ENCODE results near the gene KIF13A. TPM values are rescaled to one million over a fixed set of nuclear protein-coding genes. Genes with fewer than 3 reads are reported as not detected.
"Not testable (repeated sequence)": the region's sequence is repeated elsewhere in the genome, so short reads cannot be mapped to it uniquely, and the experiment has no call there.

KIF13A gene
- total RNA-seq, 1 donor, result 86.8 TPM

DNA sequence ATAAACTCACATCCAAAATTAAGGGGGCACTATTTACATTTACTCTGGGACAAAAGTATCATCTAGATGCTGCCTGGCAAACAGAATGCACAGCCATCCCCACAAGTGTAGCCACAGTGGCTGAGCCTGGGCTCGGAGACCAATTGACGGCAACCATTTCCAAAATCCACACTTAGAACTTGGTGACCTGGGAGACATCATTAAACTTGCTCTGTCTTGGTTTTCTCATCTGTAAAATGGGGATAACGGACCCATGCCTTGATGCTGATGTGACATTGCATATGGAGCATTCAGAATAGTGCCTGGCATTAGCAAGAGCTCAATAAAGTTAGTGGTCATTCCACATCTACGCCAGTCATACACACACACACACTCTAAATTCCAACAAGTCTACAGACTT is 140.7 kb downstream of the KIF13A start:
- H3K4me3 ChIP-seq (ENCODE audit: low read depth, low read length), result no peak overlapping the region
- TF ChIP-seq, protein P1, sequence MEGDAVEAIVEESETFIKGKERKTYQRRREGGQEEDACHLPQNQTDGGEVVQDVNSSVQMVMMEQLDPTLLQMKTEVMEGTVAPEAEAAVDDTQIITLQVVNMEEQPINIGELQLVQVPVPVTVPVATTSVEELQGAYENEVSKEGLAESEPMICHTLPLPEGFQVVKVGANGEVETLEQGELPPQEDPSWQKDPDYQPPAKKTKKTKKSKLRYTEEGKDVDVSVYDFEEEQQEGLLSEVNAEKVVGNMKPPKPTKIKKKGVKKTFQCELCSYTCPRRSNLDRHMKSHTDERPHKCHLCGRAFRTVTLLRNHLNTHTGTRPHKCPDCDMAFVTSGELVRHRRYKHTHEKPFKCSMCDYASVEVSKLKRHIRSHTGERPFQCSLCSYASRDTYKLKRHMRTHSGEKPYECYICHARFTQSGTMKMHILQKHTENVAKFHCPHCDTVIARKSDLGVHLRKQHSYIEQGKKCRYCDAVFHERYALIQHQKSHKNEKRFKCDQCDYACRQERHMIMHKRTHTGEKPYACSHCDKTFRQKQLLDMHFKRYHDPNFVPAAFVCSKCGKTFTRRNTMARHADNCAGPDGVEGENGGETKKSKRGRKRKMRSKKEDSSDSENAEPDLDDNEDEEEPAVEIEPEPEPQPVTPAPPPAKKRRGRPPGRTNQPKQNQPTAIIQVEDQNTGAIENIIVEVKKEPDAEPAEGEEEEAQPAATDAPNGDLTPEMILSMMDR (IDR thresholded peaks at IDR 0.05; ENCODE audit: insufficient read depth, low read length), result no peak
- no peak for DNase-seq (ENCODE audit: low read depth)

DNA sequence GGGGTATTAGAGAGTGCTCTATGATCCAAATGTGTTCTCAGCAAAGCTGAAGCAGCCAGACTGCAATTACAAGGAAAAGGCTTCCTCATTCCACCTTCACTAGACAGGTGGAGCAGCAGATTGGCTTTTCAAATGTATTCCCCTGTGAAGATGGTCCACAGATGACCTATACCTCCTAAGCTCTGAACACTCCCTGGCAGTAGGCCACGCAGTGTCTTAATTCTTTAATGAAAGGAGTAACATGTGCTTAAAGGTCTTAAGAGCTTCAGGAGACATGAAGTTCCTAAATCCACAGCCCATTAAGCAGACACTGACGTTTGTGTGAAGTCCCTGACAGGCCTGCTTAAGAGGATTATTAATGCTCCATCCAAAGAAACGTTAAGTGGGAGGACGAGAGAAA is 141.8 kb downstream of the KIF13A start:
- TF ChIP-seq, protein P1 (IDR thresholded peaks at IDR 0.05; ENCODE audit: insufficient read depth, low read length), result no peak
- DNase-seq (ENCODE audit: low read depth), result no peak
- H3K4me3 ChIP-seq (ENCODE audit: low read depth, low read length), result no peak overlapping the region

DNA sequence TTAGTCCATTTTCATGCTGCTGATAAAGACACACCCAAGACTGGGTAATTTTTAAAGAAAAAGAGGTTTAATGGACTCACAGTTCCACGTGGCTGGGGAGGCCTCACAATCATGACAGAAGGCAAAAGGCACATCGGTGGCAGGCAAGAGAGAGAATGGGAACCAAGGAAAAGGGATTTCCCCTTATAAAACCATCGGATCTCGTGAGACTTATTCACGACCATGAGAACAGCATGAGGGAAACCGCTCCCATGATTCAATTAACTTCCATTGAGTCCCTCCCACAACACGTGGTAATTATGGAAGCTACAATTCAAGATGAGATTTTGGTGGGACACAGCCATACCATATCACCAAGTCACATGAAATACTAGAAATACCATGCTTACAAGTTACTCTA is 142.5 kb downstream of the KIF13A start:
- not testable (repeated sequence) for H3K4me3 ChIP-seq (ENCODE audit: low read depth, low read length); DNase-seq (ENCODE audit: low read depth)

DNA sequence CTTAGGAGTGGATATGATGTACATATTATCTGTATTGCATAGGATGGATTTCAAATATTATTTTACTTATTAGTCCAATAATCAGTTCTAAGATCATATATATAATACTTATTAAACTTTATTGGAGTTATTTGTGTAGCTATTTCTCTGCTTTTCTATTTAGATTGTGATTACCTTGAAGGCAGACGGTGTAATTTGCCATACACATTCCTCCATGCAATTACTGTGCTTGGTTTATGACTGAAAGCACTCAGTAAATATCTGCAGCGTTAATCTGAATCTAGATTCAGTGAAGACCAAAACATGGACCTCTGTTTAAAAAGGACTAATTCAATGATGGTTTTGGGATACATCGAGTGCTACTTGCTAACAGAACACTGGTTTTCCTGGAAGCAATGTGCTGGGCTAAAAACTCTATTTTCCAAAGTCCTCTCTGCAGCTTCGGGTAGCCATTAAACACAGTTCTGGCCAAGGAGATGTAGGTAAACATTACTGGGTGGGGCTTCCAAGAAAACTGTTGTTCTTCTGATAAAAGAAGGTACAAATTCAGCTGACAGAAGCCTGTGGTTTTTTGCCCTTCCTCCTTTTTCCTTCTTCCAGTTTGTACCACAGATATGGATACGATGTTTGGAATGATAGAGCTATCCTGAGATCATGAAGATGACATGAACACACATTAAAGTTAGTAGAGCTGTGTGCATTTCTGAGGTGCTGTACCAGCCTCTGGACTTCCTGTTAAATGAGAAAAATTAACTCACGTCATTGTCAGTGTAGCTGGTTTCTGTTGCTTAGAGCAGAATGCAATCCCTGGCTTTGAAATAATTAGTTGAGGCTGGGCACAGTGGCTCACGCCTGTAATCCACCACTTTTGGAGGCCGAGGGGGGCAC is 144.3 kb downstream of the KIF13A start:
- DNase-seq (ENCODE audit: low read depth), result no peak
- no peak overlapping the region for H3K4me3 ChIP-seq (ENCODE audit: low read depth, low read length)
- TF ChIP-seq, protein P1 (IDR thresholded peaks at IDR 0.05; ENCODE audit: insufficient read depth, low read length), result no peak

DNA sequence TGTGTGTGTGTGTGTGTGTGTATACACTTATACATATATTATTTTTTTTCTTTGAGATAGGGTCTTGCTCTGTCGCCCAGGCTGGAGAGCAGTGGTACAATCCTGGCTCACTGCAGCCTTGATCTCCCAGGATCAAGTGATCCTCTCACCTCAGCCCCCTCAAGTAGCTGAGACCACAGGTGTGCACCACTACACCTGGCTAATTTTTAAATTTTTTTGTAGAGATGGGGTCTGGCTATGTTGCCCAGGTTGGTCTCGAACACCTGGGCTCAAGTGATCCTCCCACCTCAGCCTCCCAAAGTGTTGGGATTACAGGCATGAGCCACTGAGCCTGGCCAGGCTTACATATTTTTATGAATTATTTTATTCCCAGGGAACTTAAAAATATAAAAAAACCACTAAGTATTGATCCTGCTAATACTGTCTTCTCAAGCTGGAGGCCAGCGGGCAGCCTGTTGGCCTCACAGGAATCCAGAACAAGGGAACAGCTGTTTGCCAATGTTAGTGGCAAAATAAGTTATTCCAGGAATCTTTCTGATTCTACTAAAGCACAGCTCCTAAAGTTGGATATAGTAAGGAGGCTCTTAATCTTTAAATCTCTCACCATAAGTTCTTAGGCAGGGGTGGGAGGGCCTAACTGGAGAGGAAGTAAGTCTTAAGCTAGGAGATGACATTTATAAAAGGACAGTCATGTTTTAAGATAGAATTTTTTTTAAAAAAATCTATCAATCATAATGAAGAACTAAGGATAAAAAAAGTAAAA is 145.2 kb downstream of the KIF13A start:
- H3K4me3 ChIP-seq (ENCODE audit: low read depth, low read length), result no peak overlapping the region
- TF ChIP-seq, protein P1 (IDR thresholded peaks at IDR 0.05; ENCODE audit: insufficient read depth, low read length), result no peak
- DNase-seq (ENCODE audit: low read depth), result no peak

DNA sequence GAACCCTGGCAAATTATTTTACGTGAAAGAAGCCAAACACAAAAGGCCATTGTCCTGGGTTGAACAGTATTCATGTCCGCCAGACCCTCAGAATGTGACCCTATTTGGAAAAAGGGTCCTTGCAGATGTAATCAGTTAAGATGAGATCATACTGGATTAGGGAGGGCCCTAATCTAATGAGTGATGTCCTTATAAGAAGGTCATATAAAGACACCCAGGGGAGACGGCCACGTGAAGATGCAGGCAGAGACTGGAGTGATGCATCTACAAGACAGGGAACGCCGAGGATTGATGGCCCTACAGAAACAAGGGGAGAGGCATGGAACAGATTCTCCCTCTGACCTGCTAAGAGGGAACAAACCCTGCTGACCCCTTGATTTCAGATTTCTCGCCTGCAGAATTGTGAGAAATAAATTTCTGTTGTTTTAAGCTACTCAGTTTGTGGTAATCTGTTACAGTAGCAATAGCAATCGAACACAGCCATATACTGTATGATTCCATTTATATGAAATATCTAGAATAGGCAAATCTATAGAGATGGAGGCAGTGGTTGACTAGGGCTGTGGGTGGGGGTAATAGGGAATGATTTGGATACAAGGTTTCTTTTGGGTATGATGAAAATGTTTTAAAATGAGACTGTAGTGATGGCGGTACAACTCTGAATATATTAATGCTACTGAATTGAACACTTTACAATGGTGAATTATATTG is 147.8 kb downstream of the KIF13A start:
- TF ChIP-seq, protein P1 (IDR thresholded peaks at IDR 0.05; ENCODE audit: insufficient read depth, low read length), result no peak
- no peak for DNase-seq (ENCODE audit: low read depth)
- no peak overlapping the region for H3K4me3 ChIP-seq (ENCODE audit: low read depth, low read length)

DNA sequence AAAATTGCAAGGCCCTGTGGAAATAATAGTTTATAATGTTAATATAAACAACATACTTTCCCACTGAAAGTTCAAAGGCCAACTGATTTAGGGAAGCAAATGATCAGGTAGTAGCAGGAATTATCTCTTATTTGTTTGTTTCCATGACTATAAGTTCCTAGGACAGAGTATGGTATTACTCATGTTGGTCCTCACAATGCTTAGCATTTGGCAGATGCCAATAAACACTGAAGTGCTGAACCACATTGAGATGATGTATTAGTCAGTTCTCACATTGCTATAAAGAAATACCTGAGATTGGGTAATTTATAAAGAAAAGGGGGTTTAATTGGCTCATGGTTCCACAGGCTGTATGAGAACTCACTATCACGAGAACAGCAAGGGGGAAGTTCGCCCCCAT is 151.1 kb downstream of the KIF13A start:
- TF ChIP-seq, protein P1 (IDR thresholded peaks at IDR 0.05; ENCODE audit: insufficient read depth, low read length), result no peak
- H3K4me3 ChIP-seq (ENCODE audit: low read depth, low read length), result no peak overlapping the region
- DNase-seq (ENCODE audit: low read depth), result no peak
